Keratinocyte (primary cell): ENCODE measurements around the gene CEBPE.

Source experiments
- EZH2 ChIP-seq: IDR thresholded peaks from one replicate; pipeline ENCODE4 v1.6.1; 2012; ENCODE audit warnings: inconsistent platforms, mild to moderate bottlenecking, low read length, moderate library complexity
- TF ChIP-seq, protein P1 (sequence below), 3 experiments: IDR thresholded peaks in 1 of 3; conservative IDR thresholded peaks in 1 of 3; optimal IDR thresholded peaks in 1 of 3; 2 replicates in 2 of 3; 3 replicates in 1 of 3; pipeline versions ENCODE3 to v1.5.1; 2011; ENCODE audit warnings: low read length in 3 of 3, mild to moderate bottlenecking in 3 of 3, moderate library complexity in 2 of 3, control low read depth in 1 of 3, inconsistent platforms in 1 of 3; ENCODE audit not compliant: insufficient read depth in 2 of 3; ENCODE audit errors: extremely low read depth in 1 of 3

GRCh38 chr14:23129759-23130316 is 10.8 kb upstream of the CEBPE start:
- TF ChIP-seq, protein P1, sequence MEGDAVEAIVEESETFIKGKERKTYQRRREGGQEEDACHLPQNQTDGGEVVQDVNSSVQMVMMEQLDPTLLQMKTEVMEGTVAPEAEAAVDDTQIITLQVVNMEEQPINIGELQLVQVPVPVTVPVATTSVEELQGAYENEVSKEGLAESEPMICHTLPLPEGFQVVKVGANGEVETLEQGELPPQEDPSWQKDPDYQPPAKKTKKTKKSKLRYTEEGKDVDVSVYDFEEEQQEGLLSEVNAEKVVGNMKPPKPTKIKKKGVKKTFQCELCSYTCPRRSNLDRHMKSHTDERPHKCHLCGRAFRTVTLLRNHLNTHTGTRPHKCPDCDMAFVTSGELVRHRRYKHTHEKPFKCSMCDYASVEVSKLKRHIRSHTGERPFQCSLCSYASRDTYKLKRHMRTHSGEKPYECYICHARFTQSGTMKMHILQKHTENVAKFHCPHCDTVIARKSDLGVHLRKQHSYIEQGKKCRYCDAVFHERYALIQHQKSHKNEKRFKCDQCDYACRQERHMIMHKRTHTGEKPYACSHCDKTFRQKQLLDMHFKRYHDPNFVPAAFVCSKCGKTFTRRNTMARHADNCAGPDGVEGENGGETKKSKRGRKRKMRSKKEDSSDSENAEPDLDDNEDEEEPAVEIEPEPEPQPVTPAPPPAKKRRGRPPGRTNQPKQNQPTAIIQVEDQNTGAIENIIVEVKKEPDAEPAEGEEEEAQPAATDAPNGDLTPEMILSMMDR (optimal IDR thresholded peaks at IDR 0.05 in 1 of 3, IDR thresholded peaks at IDR 0.05 in 1 of 3, conservative IDR thresholded peaks at IDR 0.05 in 1 of 3; ENCODE audit: extremely low read depth in 1 of 3, insufficient read depth in 2 of 3, low read length in 3 of 3) = no peak
- TF ChIP-seq EZH2 = no peak
